IPS DF 19.7 (cell line): ENCODE results near the gene SLC17A2.

ENCODE experiments used
- DNase-seq: peaks from one replicate; pipeline ENCODE4 v3.0.0-alpha.2; 2013; ENCODE audit warnings: low read depth, low spot score

SLC17A2 gene, protein sequence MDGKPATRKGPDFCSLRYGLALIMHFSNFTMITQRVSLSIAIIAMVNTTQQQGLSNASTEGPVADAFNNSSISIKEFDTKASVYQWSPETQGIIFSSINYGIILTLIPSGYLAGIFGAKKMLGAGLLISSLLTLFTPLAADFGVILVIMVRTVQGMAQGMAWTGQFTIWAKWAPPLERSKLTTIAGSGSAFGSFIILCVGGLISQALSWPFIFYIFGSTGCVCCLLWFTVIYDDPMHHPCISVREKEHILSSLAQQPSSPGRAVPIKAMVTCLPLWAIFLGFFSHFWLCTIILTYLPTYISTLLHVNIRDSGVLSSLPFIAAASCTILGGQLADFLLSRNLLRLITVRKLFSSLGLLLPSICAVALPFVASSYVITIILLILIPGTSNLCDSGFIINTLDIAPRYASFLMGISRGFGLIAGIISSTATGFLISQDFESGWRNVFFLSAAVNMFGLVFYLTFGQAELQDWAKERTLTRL

DNA sequence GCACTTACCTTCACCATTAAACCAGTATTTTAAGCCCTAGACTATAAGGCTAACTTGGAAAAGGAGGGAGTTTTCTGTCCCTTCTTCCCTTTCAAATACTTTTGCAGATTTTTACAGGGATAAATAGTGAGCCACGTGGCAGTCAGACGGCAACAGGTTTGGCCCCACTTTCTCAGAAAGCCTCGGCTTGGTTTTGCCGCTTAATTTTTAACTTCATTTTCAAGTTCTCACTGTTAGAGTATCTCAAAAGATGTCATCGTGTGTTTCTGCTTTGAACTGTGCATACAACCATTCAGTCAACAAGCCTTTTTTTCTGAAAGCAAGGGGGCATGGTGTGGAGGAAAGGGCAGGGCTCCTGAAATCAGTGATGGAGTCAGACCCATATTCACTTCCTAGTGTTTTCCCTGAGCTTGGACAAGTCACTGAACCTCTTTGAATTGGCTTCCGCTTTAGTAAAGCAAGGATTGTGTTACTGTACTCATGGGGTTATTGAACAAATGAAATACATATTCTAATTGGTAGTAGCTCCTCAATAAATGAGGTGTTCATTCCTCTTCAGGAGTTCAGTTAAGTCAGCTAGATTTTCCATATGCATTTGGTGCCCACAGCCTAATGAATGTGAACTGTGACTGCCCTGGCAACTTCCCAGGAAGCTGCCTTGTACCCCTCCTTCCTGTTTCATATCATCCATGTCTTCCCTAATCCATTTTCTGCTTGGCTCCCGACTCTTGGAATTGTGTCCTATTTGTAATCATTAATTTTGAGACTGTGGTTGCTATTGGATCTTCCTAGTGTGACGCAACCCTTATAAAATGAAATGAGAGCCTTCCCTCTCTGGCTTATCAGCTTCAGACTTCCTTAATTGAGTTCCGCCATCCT, at the start of gene SLC17A2:
TSS of gene SLC17A2 (minus strand) at position 160 of the 879 bp plus-strand sequence. CDS start 4,895 bp downstream, outside the sequence.
- no peak for DNase-seq

DNA sequence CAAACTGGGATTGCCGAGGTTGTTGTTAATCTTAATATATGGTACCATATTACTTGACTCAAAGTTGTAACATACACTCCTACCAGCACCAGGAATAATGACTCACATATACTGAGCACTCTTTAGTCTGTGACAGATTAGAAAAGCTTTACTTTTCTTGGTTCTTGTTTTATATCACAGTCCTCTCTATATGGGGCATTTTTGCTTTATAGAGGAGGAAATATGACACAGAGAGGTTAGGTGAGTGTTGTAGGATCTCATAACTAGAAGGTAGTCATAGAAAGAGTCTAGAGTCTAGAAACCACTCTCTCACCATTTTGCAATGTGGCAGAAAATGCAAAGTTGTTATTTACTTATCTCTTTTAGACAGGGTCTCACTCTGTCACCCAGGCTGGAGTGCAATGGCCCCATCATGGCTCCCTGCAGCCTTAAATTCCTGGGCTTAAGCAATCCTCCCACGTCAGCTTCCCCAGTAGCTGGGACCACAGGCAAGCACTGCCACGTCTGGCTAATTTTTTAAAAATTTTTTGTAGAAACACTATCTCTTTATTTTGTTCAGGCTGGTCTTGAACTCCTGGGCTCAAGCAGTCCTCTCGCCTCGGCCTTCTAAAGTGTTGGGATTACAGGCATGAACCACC, 45.6 kb upstream of the SLC17A2 start:
- no peak for DNase-seq

DNA sequence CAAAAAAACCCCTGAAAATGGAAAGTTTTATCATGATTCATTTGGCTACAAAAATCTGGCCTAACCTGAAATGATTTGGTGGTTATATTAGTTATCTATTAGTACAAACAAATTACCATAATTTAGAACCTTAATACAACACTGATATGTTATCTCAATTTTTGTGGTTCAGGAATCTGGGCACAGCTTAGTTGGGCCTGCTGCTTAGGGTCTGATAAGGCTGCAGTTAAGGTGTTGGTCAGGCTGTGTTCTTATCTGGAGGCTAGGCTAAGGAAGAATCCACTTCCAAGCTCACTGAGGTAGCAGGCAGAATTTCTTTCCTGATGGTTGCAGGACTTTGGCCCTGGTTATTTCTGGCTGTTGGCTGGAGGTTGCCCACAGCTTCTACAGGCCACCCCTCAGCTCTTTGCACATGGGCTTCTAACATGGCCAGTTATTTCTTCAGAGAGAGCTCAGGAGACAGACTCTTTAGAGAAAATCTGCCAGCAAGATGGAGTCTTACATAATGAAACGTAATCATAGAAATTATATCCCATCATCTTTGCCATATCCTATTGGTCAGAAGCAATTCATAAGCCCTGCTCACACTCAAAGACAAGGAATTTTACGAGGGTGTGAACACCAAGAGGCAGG, 43.5 kb upstream of the SLC17A2 start:
- no peak for DNase-seq

DNA sequence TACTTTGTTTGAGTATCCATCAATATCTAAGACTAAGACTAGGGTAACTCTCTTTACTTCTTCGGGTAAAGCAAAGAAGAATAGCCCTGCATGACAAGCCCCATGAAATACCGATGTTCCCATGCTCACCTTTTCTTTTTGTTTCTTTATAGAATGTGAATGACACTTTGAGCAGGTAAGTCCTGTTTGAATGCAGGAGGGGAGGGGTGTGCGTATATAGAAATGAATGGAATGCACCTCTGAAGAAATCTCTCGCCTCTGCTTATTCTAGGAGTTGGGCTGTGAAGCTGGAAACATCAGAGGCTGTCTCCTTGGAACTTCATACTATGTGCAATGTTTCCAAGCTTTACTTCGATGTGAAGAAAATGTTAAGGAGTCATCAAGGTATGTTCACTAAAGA, 42.4 kb upstream of the SLC17A2 start:
- no peak for DNase-seq

DNA sequence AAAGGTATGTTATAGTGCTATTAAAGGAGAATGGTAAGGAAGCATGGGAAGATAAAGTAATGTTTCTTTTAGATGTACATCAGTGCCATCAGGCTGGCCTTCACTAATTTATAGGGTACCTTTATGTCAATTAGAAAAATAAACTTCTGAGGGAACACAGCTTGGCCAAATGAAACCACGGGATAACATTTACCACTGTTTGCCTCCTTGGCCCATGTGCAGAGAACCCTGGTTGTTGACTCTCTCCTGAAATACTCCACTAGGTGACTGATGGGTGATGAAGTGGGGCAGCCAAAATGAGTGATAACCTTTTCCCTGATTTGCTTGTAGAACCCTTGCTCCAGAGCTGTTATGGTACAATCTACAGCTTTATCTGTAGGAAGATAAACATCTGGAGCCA, 41.6 kb upstream of the SLC17A2 start:
- DNase-seq: no peak

DNA sequence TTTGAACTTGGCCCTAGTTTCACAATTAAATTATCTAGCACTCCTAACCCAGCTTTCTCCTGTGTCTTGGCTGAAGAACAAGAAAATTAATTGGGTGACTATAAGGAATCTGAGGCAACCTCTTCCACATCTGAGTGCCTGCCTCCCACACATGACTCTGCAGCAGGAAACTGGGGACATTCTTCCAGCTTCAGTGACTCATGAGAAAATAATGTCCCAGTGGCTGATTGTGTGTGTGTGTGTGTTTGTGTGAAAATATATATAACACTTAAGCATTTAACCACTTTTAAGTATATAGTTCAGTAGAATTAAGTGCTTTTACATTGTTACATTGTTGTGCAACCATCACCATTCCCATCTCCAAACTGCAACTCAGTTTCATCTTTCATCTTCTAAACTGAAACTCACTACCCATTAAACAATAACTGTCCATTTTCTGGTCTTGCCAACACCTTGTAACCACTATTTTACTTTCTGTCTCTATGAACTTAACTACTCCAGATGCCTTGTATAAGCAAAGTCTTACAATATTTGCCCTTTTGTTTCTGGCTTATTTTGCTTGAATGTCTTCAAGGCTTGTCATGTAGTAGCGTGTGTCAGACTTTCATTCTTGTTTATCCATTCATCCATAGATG, 40.8 kb upstream of the SLC17A2 start:
- DNase-seq: no peak

DNA sequence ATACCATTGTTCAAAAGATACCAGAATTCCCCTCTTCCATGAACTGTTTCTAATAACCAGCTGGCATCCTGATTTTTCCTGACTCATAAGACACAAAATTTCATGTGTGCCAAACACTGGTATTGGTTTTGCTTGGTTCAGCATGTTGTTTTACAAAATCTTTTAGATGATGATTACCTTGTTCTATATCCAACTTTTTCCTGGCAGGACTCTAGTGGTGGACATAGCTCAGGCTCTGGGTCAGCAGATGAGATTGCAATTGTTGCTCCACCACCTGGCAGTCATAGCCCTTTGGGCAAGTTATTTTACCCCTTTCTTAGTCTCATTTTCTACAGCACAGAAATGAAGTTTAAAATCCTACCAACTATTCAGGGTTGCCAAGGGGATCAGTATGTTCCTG, 38.3 kb upstream of the SLC17A2 start:
- no peak for DNase-seq

DNA sequence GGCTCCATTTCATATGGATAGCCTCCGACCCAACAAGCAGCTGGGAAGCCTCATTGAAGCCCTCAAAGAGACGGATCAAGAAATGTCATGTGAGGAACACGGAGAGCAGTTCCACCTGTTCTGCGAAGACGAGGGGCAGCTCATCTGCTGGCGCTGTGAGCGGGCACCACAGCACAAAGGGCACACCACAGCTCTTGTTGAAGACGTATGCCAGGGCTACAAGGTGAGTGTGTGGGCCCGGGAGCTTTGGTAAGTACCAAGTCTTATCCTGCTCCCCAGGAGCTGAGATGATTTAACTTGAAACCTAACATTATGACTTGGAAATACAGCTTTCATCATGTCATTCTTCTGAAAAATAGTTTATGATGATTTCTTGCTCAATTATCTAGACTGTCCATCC, 36.2 kb upstream of the SLC17A2 start:
- no peak for DNase-seq

DNA sequence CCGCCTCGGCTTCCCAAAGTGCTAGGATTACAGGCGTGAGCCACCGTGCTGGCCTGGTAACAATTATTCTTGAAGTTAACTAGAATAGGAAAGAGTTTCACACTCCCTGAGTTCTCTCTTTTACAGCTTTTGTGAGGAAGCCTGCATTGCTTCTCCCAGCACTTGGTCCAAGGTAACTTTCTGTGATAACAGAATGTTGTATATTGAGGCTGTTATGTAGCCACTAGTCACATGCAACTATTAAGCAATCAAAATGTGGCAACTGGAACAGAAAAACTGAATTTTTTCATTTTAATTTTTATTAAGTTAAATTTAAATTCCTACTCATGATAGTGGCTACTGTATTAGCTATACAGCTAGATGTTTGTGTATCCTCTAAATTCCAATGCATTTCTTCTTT, 34.6 kb upstream of the SLC17A2 start:
- DNase-seq: no peak

DNA sequence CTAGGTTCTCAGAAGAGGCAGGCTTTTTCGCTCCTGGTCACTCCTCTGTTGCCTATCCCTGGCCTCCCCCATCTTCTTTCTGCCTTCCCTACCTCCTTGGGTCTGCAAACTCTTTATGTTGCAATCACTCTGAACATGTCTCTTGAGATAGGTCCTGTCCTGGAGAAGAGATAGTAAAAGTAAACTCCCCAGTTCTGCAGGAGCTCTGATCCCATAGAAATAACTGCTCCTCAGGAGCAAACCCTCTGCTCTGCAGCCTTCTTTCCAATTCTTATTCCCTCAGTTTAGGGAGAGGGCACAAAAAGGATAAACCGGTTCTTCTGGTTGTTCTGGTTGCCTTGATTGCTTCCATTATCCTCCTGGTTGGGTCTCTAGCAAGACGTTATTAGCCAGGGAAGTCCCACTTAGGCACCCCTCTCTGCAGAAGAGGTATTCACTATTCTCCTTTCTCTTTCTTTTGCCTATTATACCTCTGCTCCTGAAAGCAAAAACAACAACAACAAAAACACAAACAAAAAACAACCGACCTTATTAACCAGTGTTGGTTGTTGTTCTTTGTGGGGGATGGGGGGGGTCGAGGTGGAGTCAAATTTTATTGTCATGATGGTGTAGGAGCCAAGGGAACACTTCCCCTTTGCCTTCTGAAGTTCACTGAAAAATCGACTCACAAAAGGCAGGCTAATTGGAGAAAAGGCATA, 33.1 kb upstream of the SLC17A2 start:
- peak; percentile 76 for DNase-seq

DNA sequence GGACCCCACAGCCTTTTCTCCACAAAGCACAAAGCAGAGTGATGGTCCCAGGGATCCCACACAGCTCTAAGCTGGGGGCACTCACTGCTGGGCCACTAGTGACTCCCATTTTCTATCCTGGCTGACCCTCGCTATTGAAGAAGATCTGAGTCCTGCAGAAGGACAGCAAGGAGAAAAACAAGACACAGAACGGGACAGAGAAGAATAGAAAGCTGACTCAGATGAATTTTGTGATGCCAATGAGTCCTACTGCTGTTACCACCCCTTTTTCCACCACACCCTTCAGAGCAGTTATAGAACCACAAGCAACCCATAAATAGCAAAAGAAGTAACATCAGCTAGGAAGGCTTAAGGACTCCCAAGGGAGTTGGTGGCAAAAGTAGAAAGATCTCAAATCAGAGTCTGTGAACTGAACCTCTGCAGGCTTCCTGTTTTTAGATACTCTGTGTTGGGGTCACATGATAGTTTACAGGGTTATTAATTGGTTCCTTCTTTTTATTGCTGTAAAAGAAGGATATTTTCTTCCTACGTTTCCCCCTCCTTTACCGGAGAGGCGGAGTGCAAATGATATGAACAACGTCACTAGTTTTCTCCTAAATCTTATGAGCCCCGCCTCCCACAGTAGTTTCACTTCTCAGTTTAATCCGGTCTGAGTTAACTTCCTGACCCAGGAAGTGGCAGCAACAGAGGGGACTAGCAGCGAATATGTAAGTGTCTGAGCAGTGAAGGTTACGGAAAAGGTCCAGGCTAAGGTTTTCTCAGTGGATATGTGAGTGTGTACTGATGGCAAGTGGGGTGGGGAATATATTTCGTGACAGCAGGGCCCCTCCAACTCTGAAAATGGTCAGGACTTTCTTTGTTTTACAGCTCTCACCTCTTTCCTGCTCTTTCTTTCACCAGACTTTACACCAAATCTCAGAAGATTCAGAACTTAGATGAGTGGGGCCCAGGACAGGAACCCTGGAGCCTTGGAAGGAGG, 31.9 kb upstream of the SLC17A2 start, which contains the start of gene TRIM38:
TSS of gene TRIM38 (plus strand) at position 654 of the 979 bp plus-strand sequence. CDS start 3,721 bp downstream, outside the sequence.
- no peak for DNase-seq

DNA sequence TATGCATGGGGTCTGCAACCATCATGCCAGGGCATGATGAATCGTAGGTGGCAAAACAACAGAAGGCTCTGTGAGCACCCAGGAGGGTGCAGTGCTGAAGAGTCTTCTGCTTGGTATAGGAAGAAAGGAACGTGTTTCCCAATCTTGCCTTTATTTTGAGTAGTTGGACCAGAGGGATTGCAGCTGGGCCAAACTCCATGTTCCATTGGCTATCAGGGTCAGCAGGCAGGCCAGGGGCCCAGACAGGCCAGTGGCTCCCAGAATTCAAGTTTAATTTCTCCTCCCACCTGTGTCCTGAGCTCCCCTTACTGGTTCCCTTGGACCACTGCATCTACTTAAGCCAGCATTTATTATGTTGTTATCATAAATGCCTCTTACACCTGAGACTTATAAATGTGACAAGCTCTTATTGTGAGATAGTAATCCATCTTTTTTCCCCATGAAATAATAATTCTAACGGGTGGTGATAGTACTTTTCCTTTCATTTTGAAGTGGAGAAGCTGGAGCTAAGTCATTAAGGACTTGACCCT, 31.2 kb upstream of the SLC17A2 start:
- no peak for DNase-seq

DNA sequence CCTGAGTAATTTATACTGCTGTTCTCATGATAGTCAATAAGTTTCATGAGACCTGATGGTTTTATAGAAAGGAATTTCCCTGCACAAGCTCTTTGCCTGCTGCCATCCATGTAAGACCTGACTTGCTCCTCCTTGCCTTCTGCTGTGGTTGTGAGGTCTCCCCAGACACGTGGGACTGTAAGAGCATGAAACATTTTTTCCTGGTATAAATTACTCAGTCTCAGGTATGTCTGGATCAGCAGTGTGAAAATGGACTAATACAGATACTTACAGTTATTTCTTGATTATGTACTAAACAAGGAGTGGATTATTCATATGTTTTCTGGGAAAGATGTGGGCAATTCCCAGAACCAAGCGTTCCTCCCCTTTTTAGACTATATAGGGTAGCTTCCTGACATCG, 30.2 kb upstream of the SLC17A2 start:
- no peak for DNase-seq

DNA sequence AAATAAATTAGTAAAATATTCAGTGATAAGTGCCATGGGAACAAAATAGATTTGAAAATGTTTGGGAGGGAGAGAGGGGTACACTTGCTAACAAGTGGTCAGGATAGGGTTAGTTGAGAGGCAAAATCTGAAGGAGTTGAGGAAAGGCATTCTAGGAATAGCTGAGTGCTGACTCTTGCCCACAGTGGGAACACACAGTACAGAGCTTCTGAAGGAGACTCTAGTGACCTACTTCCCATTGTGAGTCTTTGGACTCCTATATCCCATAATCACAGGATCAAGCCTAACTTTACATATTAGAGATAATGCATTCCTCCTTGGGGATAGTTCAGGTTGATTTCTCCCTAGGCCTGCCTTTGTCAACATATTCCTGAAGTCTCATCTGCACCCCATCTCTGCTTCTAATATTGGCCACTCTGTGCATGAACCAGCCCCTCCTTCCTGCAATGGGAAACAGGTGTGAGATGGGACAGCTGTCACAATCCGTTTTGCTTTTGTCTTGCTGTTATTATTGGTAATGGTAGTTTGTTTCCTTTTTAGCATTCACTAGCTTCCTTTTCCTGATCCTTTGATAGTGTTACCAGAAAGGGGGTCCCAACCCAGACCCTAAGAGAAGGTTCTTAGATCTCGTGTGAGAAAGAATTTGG, 29.5 kb upstream of the SLC17A2 start:
- DNase-seq: no peak

DNA sequence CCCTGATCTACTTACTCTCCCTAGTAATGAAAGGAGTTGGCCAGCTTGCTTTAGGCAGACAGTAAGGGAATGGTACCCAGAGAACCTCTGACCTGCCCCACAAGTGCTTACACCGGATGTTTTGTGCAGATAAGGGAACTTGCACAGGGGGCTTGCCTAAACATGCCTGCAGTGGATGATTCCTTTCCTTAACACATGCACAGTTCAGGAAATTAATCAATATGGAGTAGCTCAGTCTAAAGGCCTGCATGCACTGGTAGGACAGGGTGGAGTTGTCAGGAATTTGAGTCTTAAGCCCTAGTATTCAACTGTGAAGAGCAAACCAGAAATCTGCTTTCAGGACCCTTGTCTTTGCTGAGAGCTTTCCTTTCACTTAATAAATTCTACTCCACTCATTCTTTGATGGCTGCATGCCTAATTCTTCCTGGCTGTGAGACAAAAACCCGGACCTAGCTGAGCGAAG, 28.2 kb upstream of the SLC17A2 start:
- DNase-seq: no peak

DNA sequence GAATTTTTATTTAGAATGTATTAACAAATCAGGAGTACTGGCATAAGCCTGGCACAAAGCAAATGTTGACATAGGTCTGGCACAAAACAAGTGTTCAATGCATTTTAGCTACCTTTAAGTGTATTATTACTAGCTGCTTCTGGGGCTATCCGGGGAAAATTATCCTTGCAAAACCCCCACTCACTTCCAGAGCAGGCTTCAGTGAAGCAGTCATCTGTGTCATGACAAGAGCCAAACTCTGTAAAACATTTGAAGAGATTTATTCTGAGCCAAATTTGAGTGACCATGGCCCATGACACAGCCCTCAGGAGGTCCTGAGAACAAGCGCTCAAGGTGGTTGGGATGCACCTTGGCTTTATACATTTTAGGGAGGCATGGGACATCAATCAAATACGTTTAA, 25.7 kb upstream of the SLC17A2 start:
- DNase-seq: no peak

DNA sequence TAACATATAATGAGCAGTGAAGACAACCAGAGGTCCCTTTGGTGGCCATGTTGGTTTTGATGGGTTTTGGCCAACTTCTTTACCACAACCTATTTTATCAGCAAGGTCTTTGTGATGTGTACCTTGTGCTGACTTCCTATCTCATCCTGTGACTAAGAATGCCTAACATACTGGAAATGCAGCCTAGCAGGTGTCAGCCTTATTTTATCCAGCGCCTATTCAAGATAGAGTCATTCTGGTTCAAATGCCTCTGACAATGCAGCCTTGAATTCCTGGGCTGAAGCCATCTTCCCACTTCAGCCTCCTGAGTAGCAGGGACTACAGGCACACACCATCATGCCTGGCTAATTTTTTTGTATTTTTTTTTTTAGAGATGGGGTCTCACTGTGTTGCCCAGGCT, 24.3 kb upstream of the SLC17A2 start:
- no peak for DNase-seq

DNA sequence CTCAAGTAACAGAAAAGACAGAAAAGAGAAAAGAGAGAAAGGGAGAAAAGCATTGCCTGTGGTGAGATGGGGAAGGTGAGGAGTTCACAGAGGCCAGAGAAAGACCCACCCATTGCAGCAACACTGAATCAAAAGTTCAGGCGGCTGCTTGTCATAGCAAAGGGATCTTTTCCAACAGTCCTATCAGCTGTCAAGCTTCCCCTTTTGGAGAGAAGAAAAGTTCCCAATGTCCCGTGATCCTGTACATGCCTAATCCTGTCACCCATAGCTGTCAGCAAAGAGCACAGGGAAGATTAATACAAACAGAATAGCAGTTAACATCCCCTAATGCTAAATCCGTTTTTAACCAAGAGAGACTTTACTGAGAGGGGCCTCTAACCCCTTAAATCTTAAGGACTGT, 23.2 kb upstream of the SLC17A2 start:
- no peak for DNase-seq
